GM18870 (cell line): ENCODE results near the gene PLD1.
A peak's percentile ranks its signal among the peaks of the same experiment; 100 is the strongest.

Experiments
- ATAC-seq: cut with Tn5 transposase; IDR thresholded peaks from one replicate; pipeline ENCODE4 v1.9.1; 2021; ENCODE audit warnings: moderate library complexity; ENCODE audit not compliant: unreplicated experiment

PLD1 gene

DNA sequence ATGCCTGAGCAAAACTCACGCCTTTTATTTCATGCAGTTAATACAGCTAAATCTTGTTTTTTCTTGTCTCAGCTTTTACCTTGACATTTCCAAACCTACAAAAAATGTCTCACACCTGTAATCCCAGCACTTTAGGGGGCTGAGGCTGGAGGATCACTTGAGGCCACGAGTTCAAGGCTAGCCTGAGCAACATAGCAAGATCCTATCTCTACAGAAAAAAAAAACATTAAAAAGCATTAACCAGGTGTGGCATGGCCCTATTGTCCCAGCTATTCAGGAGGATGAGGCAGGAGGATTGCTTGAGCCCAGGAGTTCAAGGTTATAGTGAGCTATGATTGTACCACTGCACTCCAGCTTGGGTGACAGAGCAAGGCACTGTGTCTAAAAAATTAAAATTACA lies 29.0 kb upstream of the PLD1 start:
- ATAC-seq = no peak

DNA sequence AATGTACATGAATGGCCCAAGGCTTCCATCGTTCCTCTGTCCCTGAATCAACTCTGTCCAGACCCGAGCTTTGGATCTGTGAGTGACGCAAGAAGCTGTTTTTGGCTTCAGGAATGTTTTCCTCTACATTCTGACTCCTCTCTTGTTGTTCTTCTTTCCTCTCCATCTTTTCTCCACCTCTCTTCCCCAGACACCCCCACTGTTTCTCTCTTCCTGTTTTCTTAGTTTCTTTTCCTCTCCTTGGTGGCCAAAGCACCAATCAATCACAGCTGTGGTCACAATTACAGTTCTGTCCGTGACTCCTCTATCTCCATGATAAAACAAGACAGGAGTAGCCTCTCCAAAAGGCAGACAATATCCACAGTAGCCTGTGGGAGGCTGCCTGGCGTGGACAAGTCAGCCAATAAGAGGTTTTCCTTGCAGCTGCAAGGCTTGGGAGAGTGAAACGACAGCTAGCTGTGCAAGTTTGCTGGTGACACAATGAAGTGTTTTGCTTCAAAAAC lies 28.0 kb upstream of the PLD1 start:
- ATAC-seq = no peak

DNA sequence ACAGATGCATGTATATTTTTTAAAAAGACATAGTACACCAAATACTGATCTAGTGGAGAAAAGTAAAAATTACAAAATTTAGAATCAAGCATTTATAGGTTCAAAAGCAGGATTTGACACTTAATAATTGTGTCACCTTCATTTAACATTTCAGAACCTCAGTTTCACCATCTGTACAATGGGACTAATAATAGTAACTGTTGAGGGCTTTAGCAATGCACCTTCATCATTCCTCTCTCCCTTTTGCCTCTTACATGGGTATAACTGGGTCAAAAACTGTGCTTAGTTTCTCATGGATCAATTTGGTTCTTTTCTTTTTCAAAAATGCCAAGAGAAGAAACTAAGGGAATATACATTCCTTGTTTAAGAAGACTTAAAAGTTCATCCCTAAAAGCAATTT lies 27.4 kb upstream of the PLD1 start:
- no peak for ATAC-seq

DNA sequence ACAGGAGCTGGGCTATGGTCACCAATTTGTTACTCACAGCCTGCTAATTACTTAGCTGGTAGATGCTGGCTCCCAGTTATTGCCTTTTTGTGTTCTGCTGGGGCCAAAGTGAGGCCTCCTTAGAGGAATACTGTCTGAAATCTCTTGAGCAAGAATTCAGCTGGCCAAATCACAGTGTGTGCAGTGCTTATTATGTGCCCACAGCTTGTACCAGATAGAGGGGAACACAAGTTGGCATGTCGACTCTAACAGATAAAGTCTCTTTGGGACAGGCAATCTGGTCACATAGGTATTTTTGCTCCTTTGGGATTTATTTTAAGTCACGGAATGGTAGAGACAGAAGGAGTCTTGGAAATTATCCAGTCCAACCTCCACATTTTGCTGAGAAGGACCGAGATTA lies 26.6 kb upstream of the PLD1 start:
- ATAC-seq = no peak

DNA sequence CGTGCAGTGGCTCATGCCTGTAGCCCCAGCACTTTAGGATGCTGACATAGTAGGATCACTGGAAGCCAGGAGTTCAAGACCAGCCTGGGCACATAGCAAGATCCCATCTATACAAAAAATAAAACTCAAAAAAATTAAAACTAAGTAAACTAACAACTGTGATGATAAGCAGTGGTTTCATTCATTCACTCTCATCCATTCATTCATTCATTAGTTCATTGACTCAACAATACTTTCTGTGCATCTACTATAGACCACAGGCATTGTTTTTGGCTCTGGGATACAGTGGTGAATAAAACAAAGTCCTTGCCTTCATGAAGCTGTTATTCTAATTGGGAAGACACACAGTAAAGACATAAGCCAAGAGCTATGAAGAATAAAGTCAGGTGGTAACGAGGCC lies 25.3 kb upstream of the PLD1 start:
- ATAC-seq = no peak

DNA sequence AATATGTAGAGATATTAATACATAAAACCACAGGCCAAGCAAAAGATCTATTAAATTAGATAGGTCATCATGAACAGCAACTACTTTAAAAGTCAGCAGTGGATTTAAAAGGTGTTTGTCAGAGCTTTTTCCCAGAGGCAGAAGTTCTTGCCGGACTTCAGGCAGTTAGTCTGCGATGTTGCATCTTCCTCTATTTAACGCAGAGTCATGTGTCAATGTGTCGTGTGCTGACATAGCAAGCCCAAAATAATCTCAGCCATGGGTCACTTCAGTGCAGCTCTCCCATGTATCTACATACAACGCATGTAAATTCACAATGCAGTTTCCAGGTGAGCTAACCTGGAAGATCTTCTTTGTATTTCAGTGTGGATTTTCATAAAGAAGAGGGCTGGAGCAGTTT lies 24.8 kb upstream of the PLD1 start:
- ATAC-seq = no peak

DNA sequence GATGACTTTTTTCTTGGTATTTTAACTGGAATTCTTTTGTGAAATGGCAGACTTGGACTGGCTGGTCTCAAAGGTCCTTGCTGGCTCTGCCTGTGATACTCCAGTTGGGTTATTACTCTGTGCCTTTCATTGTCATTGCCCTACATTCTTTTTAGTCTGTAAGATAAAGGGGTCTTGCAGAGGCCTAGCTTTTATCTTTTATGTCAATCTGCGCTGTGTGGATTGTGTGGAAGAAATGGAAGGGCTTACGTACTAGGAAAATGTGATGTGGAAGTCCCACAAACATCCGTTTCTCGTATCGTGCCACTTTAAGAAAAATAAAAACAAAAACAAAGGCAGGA lies 24.1 kb upstream of the PLD1 start:
- ATAC-seq = no peak

DNA sequence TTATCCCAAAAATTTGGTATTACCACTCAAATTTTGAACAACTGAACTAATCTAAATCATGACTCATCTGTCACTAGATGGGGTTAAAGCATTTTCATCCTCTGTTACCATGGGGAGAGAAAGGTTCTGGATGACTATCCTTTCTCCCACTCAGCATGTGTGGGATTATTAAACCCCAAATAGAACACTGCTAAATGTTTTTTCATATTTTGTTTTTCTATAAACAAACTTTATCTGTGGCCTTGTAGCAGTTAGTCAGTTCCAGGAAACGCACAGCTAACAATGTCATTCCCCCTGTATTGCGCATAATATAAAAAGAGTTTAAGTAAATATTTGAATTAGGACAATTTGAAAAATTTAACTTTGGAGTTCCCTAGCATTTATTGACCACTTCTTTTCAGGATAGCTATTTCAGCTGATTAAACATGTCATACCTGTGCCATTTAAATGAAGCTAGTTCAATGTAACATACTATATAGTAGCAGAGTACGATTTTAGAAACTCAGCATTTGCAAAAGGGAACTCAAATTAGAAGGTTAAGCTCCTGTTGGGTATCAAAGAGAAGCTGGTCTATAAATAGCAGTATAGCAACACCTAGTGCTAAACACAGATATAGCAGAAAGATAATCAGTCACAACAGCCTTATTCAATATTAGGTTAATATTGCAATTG lies 23.6 kb upstream of the PLD1 start:
- no peak for ATAC-seq

DNA sequence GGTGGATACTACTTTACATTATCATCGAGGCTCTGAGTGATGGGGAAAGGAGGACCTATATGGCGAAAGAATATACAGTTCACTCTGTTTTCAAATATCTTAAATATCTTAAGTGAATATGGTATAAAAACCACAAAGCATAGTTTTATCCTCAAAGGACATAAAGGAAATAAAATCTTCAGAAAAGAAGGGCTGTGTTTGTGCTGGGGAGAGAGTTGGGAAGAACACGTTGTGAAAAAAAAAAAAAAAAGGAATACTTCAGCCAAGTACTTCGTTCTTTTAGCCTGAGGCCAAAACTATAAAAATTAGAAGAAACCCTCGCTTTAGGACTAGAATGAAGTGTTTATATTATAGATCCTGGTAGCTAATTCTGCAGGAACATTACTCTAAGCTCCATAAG lies 22.7 kb upstream of the PLD1 start:
- ATAC-seq = no peak

DNA sequence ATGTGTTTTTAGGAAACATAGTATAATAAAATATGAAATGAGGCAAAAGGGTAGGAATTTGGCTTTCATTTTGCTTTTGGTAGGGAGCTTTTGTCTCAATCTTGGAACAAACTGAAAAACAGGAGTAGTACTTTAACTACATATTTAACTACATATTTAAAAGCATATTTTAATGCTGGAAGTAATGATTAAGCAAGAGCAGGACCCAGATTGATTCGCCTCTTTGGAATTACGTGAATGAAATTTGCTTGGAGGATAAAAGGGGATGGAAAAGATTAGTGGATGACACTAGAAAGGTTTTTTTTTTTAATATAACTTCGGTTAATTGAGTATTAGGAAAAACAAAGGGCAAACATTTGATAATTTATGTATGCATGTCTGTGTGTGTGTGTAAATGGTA lies 21.7 kb upstream of the PLD1 start:
- ATAC-seq = no peak

DNA sequence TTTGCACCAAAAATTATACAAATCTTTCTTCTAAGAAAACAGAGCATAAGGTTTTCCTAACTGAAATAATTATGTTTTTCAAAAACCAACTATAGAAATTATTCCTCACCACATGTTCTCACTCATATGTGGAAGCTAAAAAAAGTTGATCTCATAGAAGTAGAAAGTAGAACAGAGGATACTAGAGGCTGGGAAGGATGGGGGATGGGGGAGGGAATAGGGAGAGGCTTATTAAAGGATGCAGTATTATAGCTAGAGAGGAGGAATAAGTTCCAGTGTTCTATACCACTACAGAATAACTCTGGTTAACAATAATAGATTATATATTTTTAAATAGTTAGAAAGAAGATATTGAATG lies 20.2 kb upstream of the PLD1 start:
- no peak for ATAC-seq

DNA sequence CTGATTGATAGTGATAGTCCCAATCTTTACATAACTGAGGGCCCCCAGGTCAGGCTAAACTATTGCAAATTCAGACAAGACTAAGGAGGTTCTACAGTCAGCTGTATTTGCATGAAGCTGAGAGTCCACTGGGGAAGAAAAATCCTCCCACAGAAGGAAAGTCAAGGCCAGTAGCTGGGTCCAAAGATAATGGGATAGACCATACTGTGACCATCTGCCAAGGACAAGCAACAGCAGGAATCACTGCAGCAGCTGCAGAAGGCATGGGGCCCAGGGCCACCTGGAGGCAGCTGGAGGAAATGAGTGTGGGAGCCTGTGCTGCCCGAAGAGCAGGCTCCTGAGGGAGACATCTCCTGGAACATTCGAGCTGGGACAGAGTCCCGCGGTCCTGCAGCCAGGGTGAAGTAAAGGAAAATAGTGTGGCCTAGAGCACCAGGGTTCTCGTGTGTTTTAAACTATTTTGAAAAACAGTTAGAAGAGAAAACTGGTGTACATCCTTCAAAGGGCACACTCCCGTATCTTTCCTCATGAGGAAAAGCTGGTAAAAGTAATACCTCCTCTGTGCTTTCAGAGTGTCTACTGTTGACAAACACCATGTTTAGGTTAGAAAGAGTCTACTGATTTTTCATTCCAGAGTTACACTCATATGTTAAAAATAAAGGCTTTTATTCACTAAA lies 19.7 kb upstream of the PLD1 start:
- ATAC-seq = no peak

DNA sequence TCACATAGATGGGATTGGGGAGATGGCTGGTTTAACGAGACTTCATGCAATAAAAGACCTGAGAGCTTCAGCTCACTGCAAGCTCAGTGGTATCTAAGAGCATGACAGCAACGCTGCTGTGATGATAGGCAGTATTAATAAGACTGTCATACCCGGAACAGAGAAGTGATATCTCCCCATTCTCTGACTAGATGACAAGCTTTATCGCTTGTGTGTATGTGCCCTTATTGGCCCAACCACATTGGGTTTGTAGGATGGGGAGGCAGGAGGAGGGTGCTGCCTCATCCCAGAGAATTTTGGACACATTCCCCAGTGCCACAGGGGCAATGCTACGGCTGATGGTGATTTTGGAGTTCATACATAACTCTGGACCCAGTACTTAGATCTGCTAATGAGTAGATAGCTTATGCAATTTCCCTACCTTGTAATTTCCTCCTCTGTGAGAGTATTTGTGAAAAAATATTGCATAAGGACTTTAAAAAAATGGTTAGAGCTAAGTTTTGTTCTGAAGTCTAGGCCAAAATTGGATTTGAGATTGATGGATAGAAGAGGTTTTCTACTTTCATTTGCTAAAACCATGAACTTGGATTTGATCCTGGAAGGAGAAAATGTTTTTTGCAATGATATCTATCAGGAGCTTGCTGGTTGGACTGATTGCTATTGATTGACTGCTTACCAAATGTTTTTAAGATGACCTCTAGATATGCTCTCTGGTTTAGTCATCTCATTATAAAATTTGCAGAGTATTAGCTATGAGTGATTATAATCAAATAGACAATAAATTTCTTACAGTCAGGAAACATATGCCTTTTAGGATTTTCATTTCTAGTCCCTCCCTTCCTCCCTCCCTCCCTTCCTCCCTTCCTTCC lies 18.9 kb upstream of the PLD1 start:
- no peak for ATAC-seq

DNA sequence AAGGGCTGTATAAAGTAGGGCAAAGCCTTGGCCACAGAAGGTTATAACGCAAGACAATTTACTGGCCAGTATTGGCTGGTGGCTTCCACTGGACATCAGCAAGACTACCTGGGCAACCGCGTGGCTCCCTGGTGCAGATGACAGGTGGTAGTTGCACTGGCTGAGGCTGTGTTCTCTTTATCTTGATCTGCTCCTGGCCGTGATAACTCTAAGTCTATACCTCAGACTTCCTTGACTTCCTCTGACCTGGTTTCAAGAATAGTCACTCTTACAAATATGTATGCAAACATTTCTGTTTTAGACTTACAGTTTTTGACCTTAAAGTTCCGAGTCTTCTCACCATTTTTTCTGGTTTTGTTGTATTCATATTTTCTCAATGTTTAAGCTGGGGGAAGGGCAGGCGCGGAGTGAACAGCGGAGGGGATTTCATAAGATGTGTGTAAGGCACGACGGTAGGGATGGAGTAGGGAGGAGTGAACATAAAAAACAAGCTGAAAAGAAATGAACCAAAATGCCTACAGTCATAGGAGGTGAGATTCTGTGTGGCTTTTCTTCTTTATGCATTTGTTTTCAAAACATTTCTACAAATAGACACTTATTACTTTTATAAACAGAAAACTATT lies 17.7 kb upstream of the PLD1 start:
- no peak for ATAC-seq

DNA sequence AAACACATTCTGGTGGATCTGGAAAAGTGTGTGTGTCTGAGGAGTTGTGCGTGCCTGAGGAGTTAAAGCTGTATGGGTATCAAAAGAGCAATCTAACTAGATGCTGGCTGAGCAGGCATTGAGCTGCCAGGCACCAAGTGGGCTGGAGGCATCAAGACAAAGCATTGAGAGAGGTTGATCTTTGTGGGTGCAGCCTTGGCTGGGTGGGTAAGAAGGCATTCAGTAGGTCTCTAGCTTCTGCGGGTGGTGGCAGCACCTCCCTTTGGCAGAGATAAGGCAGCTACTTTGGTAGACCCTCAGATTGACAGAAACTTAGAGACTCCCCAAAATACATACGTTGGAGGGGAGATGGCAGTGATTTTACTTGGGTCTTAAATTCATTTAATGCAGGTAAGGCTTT lies 17.1 kb upstream of the PLD1 start:
- ATAC-seq = no peak

DNA sequence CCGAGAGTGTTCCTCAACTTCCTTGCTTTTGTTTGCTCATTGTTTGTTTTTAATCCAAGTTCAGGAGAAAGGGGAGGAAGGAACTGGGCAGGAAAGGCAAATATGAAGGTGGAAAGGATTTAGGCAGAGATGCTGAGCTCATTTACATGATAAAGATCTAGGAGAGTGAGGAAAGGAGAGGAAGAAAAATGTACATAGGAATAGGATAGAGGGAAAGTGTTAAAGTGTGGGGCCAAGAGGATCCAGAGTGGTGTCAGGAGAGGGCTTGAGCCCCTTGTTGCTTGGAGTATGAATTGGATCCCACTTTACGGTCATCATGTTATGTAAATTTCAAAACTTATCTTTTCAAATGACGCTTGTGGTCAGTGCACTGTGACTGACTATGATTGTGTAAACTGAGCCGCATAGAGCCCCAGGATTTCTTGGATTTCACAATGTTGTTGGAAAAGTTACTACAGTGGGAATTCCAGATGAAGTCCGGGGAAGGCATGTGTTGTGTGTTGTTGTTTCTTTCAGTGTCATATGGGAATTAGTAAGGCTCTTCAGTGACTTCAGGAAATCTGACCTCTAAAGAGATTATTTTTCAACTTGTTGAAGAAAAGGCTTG lies 15.0 kb upstream of the PLD1 start:
- no peak for ATAC-seq

DNA sequence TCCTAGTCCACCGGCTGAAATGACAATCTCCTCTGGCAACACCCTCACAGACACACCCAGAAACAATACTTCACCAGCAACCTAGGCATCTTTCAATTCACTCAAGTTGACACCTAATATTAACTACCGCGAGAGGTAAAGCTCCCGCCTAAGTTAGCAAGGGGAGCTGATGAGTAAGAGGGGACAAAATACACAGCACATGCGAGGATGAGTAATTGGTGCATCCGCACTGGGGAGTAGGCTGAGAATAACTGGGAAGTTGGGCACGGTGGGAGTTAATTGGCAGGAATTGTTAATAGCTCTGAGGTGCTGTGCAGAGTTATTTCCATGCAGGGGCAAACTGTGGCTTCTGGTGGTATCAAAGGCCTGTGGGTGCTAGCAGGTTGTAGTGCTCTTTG lies 14.5 kb upstream of the PLD1 start:
- no peak for ATAC-seq

DNA sequence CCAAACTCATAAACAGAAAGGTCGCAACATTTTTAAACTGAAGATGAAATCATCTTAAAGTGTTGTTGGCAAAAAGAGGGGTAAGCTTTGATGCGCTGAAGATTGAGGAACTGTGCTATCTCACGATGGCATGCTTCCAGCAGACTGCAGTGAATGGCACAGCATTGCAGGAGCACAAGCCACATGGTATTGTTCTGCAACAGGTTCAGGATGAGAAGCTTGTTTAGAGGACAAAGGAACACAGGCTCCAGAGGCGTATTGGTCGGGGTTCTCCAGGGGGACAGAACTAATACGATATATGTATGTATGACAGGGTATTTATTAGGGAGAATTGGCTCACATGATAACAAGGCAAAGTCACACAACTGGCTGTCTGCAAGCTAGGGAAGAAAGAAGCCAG lies 13.8 kb upstream of the PLD1 start:
- no peak for ATAC-seq

DNA sequence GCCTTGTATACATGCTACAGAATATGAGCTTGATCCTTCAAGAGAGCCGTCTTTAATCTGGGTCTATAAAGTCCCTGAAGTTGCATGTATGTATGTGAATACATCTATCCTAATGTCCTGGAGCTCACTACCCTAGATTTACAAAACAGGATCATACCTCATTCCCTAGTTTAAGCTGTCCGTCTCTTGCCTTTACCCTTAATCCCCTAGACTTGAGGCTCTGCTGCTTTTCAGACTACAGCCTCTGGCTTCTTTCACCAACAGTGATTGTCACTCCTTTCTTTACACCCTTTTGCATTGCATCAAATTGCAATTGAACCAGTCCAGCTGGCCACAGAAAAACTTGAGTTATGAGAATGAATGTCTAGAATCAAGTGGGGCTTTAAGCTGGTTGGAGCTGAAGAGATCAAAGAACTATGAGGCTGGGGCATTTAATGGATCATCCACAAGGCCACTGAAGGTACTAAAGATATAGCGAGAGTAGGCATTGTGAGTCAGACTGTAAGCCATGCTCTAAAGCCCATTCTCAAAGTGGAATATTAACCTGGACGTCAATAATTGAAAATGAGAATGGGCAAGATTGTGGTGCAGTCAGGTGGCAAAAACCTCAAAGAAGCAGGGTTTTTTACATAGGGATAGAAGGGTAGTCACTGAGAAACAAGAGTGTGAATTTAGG lies 12.3 kb upstream of the PLD1 start:
- ATAC-seq = peak; percentile 77

DNA sequence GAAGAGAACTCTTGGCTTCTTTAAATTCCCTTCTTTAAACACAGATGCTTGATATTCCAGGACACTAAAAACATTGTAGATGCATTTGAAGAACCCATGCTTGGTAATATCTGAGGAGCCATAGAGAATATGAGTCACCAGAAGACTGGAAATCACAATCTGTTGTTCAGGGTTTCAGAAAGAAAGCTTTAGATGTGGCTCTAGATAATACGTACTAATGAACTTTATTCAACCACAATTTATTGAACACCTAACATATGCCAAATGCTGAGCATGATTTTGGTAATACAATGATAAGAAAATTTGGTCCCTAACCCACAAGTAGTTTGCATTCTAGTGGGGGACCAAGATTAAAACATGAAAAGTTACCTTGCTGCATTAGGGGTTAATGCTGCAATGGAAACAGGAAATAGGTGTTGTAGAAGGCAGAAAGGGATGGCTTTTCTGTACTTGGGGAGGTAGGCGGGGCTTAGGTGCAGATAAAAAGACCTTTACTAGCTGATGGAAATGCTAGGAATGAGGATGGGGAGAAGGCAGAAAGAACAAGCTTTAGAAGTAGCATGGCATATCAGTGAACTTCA lies 11.6 kb upstream of the PLD1 start:
- ATAC-seq = no peak
